Parathyroid adenoma (tissue), 2 donors: Measurements from ENCODE around the gene SEMA4C.
"Not testable (repeated sequence)": the region's sequence is repeated elsewhere in the genome, so short reads cannot be mapped to it uniquely, and the experiment has no call there.

Experiments
- H2AFZ ChIP-seq: fragments of 300-600 bp; sonication (generic); one replicate; pipeline ENCODE4 v1.7.0; 2017; ENCODE audit warnings: antibody characterized with exemption, mild to moderate bottlenecking
- H3K27ac ChIP-seq: fragments of 300-600 bp; sonication (generic); one replicate; pipeline ENCODE4 v1.7.0; 2017
- H3K27me3 ChIP-seq: fragments of 300-600 bp; sonication (generic); one replicate; pipeline ENCODE4 v1.7.0; 2017; ENCODE audit warnings: low read length; ENCODE audit not compliant: control insufficient read depth, insufficient read depth
- H3K36me3 ChIP-seq: fragments of 300-600 bp; sonication (generic); one replicate; pipeline ENCODE4 v1.7.0; 2017; ENCODE audit warnings: low read length; ENCODE audit not compliant: control insufficient read depth, insufficient read depth
- H3K4me1 ChIP-seq: fragments of 300-600 bp; sonication (generic); one replicate; pipeline ENCODE4 v1.7.0; 2017; ENCODE audit warnings: control low read depth
- H3K4me2 ChIP-seq: fragments of 300-600 bp; sonication (generic); one replicate; pipeline ENCODE4 v1.7.0; 2017; ENCODE audit warnings: low read length
- H3K4me3 ChIP-seq: fragments of 300-600 bp; sonication (generic); one replicate; pipeline ENCODE4 v1.7.0; 2017; ENCODE audit warnings: low read depth, low read length
- H3K79me2 ChIP-seq: fragments of 300-600 bp; sonication (generic); one replicate; pipeline ENCODE4 v1.7.0; 2017; ENCODE audit warnings: control low read depth
- H3K9ac ChIP-seq: fragments of 300-600 bp; sonication (generic); one replicate; pipeline ENCODE4 v1.7.0; 2017; ENCODE audit warnings: mild to moderate bottlenecking
- H3K9me3 ChIP-seq: fragments of 300-600 bp; sonication (generic); one replicate; pipeline ENCODE4 v1.7.0; 2017; ENCODE audit warnings: low read length; ENCODE audit not compliant: control insufficient read depth
- CTCF ChIP-seq: fragments of 300-600 bp; sonication (generic); IDR thresholded peaks from one replicate; pipeline ENCODE4 v1.7.0; 2017; ENCODE audit warnings: antibody characterized with exemption, mild to moderate bottlenecking
- donor health status: primary hyperparathyroidism.

The SEMA4C gene

DNA sequence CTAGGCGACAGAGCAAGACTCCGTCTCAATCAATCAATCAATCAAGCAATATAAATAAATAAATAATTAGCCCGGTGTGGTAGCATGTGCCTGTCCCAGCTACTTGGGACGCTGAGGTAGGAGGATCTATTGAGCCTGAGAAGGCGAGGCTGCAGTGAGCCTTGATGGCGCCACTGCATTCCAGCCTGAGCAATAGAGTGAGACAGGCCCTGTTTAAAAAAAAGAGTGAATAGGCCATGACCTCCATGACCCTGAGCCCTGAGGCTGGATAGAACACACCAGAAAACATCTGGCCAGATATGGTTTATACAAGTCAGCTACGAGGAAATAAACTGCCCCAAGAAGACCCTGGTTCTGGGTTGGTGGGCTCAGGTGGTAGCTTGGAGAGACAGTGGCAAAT is 20.4 kb upstream of the SEMA4C start:
- no peak for TF ChIP-seq CTCF
- no peaks in the 10 kb centered on the region for H3K27me3 ChIP-seq
- H3K4me3 ChIP-seq = no peak overlapping the region
- H3K9me3 ChIP-seq = no peaks in the 10 kb centered on the region
- no peak overlapping the region for H3K27ac ChIP-seq
- no peak overlapping the region for H2AFZ ChIP-seq
- H3K79me2 ChIP-seq = no peaks in the 10 kb centered on the region
- no peaks in the 10 kb centered on the region for H3K36me3 ChIP-seq
- H3K4me1 ChIP-seq = no peaks in the 10 kb centered on the region
- no peak overlapping the region for H3K4me2 ChIP-seq
- H3K9ac ChIP-seq = no peak overlapping the region

DNA sequence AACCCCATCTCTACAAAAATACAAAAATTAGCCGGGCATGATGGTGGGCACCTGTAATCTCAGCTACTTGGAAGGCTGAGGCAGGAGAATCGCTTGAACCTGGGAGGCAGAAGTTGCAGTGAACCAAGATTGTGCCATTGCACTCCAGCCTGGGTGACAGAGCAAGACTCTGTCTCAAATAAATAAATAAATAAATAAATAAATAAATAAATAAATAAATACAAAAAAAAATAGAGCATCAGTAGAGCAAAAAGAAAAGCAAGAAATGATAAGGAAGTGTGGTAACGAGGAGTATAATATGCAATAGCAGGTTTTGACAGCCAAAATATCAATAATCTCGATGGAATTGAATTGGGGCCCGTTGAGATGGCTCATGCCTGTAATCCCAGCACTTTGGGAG is 19.6 kb upstream of the SEMA4C start:
- not testable (repeated sequence) for H3K79me2 ChIP-seq, H3K9me3 ChIP-seq, H3K4me3 ChIP-seq, H3K9ac ChIP-seq, H3K27me3 ChIP-seq, H3K27ac ChIP-seq, H2AFZ ChIP-seq, H3K4me2 ChIP-seq, H3K36me3 ChIP-seq, H3K4me1 ChIP-seq

DNA sequence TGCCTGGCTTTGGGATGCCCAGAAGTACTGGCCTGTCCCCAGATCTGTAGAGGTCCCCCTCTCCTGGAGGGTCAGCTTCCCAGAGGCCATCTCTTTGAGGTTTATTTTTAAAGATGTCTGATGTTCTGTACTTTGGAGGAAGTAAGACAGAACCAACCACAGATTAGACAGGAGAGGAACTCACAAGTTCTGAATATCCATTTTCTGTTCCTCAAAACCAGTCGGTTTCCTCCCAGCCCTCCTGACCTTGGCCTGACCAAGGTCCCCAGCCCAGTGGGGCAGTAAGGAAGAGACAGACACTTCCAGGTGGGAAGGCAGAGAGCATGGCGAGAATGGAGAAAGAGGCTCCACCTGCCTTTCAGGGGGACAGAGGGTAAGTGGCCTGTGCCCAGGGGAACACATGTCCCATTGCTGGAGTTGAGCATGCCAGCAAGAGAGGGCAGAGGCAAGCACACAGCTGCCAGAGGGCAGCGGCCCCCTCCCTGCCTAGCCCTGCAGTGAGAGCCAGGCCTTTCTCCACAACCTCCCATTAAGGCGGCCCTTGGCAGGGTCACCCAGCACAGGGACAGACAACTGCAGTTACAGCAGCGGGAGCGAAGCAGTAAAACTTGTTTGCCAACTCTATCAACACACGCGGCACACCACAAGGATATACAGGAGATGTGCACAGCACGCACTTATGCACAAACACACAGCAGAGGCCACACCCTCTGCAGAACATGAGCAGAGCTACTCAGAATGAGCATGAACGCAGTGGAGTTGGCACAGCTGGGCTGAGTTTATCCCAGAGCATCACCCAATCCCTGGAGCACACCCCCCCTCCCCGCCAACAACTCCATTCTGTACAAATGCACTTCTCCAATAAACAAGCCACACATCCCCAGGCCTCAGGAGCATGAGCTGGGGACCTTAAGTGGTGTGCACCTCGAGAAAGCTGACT is 18.5 kb upstream of the SEMA4C start:
- Histone ChIP-seq H3K27ac (no peak overlapping the region), H3K36me3 (no peaks in the 10 kb centered on the region), H3K4me2 (no peak overlapping the region), H3K9ac (no peak overlapping the region), H3K4me3 (no peak overlapping the region), H2AFZ (peak overlapping the region; percentile 25), H3K79me2 (no peaks in the 10 kb centered on the region), H3K4me1 (no peaks in the 10 kb centered on the region), H3K27me3 (no peaks in the 10 kb centered on the region), H3K9me3 (no peaks in the 10 kb centered on the region)
- no peak for TF ChIP-seq CTCF

DNA sequence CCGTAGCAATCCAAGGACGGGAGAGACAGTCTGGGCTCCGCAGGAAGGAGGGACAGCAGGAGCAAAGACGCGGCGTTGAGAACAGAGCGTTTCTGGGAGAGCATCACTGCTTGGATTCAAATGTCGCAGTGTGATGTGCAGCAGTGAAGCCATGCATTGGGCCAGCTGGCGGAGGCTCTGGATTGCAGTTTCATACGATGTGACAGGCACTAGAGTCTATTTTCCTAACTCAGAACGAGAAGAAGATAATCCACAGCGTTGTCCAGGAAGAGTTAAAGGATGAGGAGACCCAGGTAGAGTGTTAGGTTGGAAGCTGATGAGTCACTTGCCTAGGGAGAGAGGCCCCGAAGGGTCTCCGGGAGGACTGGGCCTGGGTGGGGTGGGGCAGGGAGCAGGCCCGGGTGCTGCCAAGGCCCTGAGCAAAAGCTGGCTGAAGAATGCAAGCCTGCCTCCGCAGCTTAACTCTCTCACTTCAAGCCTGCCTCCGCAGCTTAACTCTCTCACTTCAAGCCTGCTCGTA is 17.7 kb upstream of the SEMA4C start:
- H3K79me2 ChIP-seq = no peaks in the 10 kb centered on the region
- no peaks in the 10 kb centered on the region for H3K36me3 ChIP-seq
- H3K27ac ChIP-seq = no peak overlapping the region
- no peak for TF ChIP-seq CTCF
- no peak overlapping the region for H3K4me2 ChIP-seq
- no peak overlapping the region for H3K9ac ChIP-seq
- H3K4me3 ChIP-seq = no peak overlapping the region
- H2AFZ ChIP-seq = no peak overlapping the region
- H3K4me1 ChIP-seq = no peaks in the 10 kb centered on the region
- H3K9me3 ChIP-seq = no peaks in the 10 kb centered on the region
- no peaks in the 10 kb centered on the region for H3K27me3 ChIP-seq

DNA sequence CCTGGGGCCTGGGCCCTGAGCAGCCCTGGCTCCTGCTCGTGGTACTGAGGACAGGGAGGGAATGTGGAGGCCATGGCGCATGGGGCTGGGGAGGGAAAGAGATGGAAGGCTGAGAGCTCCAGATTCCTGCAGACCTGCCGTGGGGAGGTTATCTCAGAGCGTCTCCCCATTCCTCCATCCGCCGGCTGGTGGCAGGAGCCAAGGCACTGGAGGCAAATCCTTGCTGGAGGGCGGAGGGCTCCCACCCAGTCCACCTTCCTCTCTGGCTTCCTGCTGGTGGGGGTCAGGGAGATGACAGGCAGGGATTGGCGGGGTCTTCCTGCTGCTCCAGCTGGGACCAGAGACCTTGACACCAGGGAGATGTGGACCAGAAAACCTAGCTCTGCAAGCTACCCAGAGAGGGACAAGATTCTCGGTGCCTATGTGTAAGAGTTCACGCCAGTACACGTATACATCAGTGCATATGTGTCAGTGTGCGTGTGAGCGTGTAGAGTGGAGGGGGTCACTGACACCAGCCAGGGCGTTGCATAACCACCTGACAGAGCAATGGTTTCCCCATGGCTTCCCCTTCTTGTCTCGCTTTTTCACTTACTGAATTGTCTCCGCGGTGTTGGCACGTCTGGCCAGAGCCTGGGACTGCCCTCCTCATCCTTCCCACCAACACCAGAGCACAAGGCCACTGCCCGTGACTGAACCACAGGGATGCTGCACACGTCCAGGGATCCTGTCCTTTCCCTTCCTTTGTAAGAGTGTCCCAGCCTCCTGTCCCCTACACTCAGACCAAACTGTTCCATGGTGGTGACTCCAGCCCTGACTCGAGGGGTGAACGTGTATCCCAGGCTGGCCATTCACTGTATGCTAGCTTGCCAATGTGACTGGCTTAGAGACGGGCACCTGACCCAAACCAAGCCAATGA is 15.8 kb upstream of the SEMA4C start:
- Histone ChIP-seq H3K9me3 (no peaks in the 10 kb centered on the region), H2AFZ (no peak overlapping the region), H3K4me2 (no peak overlapping the region), H3K27ac (no peak overlapping the region), H3K27me3 (no peaks in the 10 kb centered on the region), H3K4me1 (no peaks in the 10 kb centered on the region), H3K9ac (no peak overlapping the region), H3K79me2 (no peaks in the 10 kb centered on the region), H3K36me3 (no peaks in the 10 kb centered on the region), H3K4me3 (no peak overlapping the region)
- TF ChIP-seq CTCF = no peak
